ENCODE results near the gene MYOCD. TPM values are rescaled to one million over a fixed set of nuclear protein-coding genes. Genes with fewer than 3 reads are reported as not detected.

The MYOCD gene
- total RNA-seq, 1 experiment from 2014 or later = not detected

DNA sequence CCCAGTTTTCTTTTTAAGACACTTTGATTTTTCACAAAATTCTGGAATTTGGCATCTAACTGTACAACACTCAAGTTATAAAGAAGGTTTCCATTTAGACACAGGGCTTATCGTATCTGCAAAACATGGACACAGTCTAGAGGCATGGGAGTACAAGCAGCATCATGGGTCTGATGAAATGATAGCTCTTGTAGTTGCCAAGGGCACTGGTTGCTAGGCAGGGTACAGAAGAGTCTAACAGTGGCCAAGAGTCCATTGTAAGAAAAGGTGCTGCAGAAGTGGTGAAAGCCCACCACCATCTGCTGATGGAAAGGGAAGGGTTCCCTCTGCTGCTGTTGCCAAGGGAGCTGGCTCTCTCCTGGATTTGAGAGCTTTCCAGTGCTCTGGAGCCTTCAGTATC is 20.8 kb downstream of the MYOCD start:
- ChIA-PET CTCF (no interaction called here), POLR2A (no interaction called here)
- DNase-seq (ENCODE audit: low read depth, low spot score) = no peak
- no peak overlapping the region for H3K4me3 ChIP-seq (ENCODE audit: low read depth in 2 of 2, low read length in 2 of 2)
- no peak for ATAC-seq
- in situ Hi-C loops (cut with HindIII; ENCODE audit: low pct_unique_long_range_greater_than_20kb, low sequenced_read_pairs) = no loop called here
- BruUV-seq (replicated peaks) = no TSS peak
- no peaks in the 10 kb centered on the region for H3K9me3 ChIP-seq (ENCODE audit: control insufficient read depth, insufficient read depth, low read depth, low read length)
- H3K27me3 ChIP-seq (ENCODE audit: control insufficient read depth, insufficient read depth, low read length) = no peaks in the 10 kb centered on the region
- H3K4me1 ChIP-seq (ENCODE audit: control insufficient read depth, insufficient read depth, low read length) = no peaks in the 10 kb centered on the region
- intact Hi-C loops (cut with micrococcal nuclease; ENCODE audit: unreplicated experiment) = no loop called here
- no peak overlapping the region for H3K27ac ChIP-seq (ENCODE audit: low read length)
- H3K36me3 ChIP-seq (ENCODE audit: control insufficient read depth, insufficient read depth, low read length) = no peaks in the 10 kb centered on the region
- TF ChIP-seq, protein P1, sequence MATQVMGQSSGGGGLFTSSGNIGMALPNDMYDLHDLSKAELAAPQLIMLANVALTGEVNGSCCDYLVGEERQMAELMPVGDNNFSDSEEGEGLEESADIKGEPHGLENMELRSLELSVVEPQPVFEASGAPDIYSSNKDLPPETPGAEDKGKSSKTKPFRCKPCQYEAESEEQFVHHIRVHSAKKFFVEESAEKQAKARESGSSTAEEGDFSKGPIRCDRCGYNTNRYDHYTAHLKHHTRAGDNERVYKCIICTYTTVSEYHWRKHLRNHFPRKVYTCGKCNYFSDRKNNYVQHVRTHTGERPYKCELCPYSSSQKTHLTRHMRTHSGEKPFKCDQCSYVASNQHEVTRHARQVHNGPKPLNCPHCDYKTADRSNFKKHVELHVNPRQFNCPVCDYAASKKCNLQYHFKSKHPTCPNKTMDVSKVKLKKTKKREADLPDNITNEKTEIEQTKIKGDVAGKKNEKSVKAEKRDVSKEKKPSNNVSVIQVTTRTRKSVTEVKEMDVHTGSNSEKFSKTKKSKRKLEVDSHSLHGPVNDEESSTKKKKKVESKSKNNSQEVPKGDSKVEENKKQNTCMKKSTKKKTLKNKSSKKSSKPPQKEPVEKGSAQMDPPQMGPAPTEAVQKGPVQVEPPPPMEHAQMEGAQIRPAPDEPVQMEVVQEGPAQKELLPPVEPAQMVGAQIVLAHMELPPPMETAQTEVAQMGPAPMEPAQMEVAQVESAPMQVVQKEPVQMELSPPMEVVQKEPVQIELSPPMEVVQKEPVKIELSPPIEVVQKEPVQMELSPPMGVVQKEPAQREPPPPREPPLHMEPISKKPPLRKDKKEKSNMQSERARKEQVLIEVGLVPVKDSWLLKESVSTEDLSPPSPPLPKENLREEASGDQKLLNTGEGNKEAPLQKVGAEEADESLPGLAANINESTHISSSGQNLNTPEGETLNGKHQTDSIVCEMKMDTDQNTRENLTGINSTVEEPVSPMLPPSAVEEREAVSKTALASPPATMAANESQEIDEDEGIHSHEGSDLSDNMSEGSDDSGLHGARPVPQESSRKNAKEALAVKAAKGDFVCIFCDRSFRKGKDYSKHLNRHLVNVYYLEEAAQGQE (IDR thresholded peaks at IDR 0.05; ENCODE audit: insufficient read depth in 1 of 2, low read depth in 2 of 2, low read length in 1 of 2) = no peak
- TF ChIP-seq, protein P2, sequence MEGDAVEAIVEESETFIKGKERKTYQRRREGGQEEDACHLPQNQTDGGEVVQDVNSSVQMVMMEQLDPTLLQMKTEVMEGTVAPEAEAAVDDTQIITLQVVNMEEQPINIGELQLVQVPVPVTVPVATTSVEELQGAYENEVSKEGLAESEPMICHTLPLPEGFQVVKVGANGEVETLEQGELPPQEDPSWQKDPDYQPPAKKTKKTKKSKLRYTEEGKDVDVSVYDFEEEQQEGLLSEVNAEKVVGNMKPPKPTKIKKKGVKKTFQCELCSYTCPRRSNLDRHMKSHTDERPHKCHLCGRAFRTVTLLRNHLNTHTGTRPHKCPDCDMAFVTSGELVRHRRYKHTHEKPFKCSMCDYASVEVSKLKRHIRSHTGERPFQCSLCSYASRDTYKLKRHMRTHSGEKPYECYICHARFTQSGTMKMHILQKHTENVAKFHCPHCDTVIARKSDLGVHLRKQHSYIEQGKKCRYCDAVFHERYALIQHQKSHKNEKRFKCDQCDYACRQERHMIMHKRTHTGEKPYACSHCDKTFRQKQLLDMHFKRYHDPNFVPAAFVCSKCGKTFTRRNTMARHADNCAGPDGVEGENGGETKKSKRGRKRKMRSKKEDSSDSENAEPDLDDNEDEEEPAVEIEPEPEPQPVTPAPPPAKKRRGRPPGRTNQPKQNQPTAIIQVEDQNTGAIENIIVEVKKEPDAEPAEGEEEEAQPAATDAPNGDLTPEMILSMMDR (IDR thresholded peaks at IDR 0.05) = no peak
- TF ChIP-seq TCF7L2 (IDR thresholded peaks at IDR 0.05; ENCODE audit: low read depth, low read length) = no peak
- TF ChIP-seq POLR2AphosphoS5 (IDR thresholded peaks at IDR 0.05; ENCODE audit: low read depth, low read length) = no peak
- TF ChIP-seq SIN3A (IDR thresholded peaks at IDR 0.05; ENCODE audit: borderline replicate concordance, insufficient read depth, low read depth, low read length) = no peak

DNA sequence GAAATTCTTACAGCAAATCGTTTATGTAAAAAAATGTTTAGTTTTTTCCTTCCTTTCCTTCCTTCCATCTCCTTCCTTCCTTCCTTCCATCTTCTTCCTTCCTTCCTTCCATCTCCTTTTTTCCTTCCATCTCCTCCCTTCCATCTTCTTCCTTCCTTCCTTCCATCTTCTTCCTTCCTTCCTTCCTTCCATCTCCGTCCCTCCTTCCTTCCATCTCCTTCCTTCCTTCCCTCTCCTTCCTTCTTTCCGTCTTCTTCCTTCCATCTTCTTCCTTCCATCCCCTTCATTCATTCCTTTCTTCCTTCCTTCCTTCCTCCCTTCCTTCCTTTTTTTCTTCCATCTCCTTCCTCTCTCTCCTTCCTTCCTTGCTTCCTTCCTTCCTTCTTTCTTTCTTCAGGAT is 22.7 kb downstream of the MYOCD start:
- intact Hi-C loops (cut with micrococcal nuclease; ENCODE audit: unreplicated experiment) (no loop called here), in situ Hi-C loops (cut with HindIII; ENCODE audit: low pct_unique_long_range_greater_than_20kb, low sequenced_read_pairs) (no loop called here)
- TF ChIP-seq TCF7L2 (IDR thresholded peaks at IDR 0.05; ENCODE audit: low read depth, low read length) (no peak), POLR2AphosphoS5 (IDR thresholded peaks at IDR 0.05; ENCODE audit: low read depth, low read length) (no peak), SIN3A (IDR thresholded peaks at IDR 0.05; ENCODE audit: borderline replicate concordance, insufficient read depth, low read depth, low read length) (no peak)
- TF ChIP-seq, protein P1 (IDR thresholded peaks at IDR 0.05; ENCODE audit: insufficient read depth in 1 of 2, low read depth in 2 of 2, low read length in 1 of 2) = no peak
- TF ChIP-seq, protein P2 (IDR thresholded peaks at IDR 0.05) = no peak
- no peaks in the 10 kb centered on the region for H3K4me1 ChIP-seq (ENCODE audit: control insufficient read depth, insufficient read depth, low read length)
- DNase-seq (ENCODE audit: low read depth, low spot score) (no peak), ATAC-seq (no peak)
- H3K27me3 ChIP-seq (ENCODE audit: control insufficient read depth, insufficient read depth, low read length) = no peaks in the 10 kb centered on the region
- no TSS peak for BruUV-seq (replicated peaks)
- ChIA-PET CTCF (no interaction called here), POLR2A (no interaction called here)
- H3K27ac ChIP-seq (ENCODE audit: low read length) = no peak overlapping the region
- no peak overlapping the region for H3K4me3 ChIP-seq (ENCODE audit: low read depth in 2 of 2, low read length in 2 of 2)
- no peaks in the 10 kb centered on the region for H3K9me3 ChIP-seq (ENCODE audit: control insufficient read depth, insufficient read depth, low read depth, low read length)
- H3K36me3 ChIP-seq (ENCODE audit: control insufficient read depth, insufficient read depth, low read length) = no peaks in the 10 kb centered on the region

Measured in Panc1 (cell line).